Adrenal gland (tissue), 5 donors: ENCODE results near the gene DOK6.

Experiments
- CTCF ChIP-seq, 6 experiments: fragments of 450-650 bp in 4 of 6; fragments of 200-600 bp in 2 of 6; sonication (generic) in 1 of 6; IDR thresholded peaks; 1 replicate in 5 of 6; 2 replicates in 1 of 6; pipeline versions ENCODE4 v1.5.1 to v1.8.0; 2016 to 2021; ENCODE audit warnings: antibody characterized with exemption in 6 of 6, mild to moderate bottlenecking in 2 of 6, moderate library complexity in 1 of 6
- POLR2A ChIP-seq, 2 donors: fragments of 450-650 bp; IDR thresholded peaks; one replicate each; pipeline ENCODE4 v1.6.1; 2017; ENCODE audit warnings: antibody characterized with exemption in 2 of 2, mild to moderate bottlenecking in 2 of 2, moderate library complexity in 1 of 2
- donor health status: DM: no; HTN: no; CAD: no.

GRCh38 chr18:69408522-69408921 lies 7.8 kb downstream of the DOK6 start:
- TF ChIP-seq CTCF (IDR thresholded peaks at IDR 0.05) (no peak), POLR2A (IDR thresholded peaks at IDR 0.05) (no peak)
